Measurements from ENCODE around the gene TECTB.

TECTB gene

DNA sequence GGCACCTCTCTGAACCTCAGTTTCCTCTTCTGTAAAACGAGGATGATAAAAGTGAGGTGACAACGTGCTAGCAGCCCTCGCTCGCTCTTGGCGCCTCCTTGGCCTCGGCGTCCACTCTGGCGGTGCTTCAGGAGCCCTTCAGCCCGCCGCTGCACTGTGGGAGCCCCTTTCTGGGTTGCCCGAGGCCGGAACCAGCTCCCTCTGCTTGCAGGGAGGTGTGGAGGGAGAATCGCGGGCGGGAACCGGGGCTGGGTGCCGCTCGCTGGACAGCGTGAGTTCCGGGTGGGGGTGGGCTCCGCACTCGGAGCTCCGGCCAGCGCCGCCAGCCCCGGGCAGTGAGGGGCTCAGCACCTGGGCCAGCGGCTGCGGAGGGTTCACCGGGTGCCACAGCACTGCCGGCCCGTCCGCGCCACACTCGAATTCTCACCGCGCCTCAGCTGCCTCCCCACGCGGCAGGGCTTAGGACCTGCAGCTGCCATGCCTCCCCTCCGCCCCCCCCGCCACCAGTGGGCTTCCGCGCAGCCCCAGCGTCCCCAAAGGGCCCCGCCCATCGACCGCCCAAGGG is 66.4 kb downstream of the TECTB start:
- no peak overlapping the region for H3K27ac ChIP-seq (ENCODE audit: low read depth, low read length)
- H3K4me3 ChIP-seq (ENCODE audit: low read length): no peak overlapping the region
- no peaks in the 10 kb centered on the region for H3K27me3 ChIP-seq (ENCODE audit: insufficient read depth, low read length)
- H3K4me1 ChIP-seq (ENCODE audit: insufficient read depth, low read length): no peaks in the 10 kb centered on the region
- no peaks in the 10 kb centered on the region for H3K9me3 ChIP-seq (ENCODE audit: insufficient read depth, low read depth, low read length)
- no peaks in the 10 kb centered on the region for H3K36me3 ChIP-seq (ENCODE audit: insufficient read depth, low read length)
- WGBS: 96% methylated on average over 46 of the region's 46 CpGs
- no peak overlapping the region for H3K9ac ChIP-seq (ENCODE audit: low read depth, low read length)

DNA sequence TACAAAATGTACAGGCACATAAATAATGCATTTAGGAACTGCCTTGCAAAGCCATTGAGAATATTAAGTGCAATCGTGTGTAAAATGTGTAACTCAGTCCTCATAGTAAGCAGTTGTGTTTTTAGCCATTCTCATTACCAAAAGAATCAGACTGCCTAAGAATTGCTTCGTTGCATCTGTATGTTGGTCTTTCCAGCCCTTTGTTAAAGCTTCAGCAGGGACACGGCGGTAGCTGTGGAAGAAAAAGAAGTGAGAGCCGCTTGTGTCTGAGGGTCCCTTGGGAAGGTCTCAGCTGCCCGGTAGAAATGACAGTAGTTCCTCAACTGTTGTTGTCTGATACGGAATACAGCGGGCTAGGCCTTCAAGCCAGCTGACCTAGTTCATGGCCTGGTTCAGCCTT is 67.9 kb downstream of the TECTB start:
- H3K4me1 ChIP-seq (ENCODE audit: insufficient read depth, low read length): no peaks in the 10 kb centered on the region
- no peak overlapping the region for H3K27ac ChIP-seq (ENCODE audit: low read depth, low read length)
- H3K27me3 ChIP-seq (ENCODE audit: insufficient read depth, low read length): no peaks in the 10 kb centered on the region
- H3K9ac ChIP-seq (ENCODE audit: low read depth, low read length): no peak overlapping the region
- H3K9me3 ChIP-seq (ENCODE audit: insufficient read depth, low read depth, low read length): no peaks in the 10 kb centered on the region
- H3K36me3 ChIP-seq (ENCODE audit: insufficient read depth, low read length): no peaks in the 10 kb centered on the region
- no peak overlapping the region for H3K4me3 ChIP-seq (ENCODE audit: low read length)
- WGBS: 87% methylated on average over 8 of the region's 8 CpGs

- H3K4me3 ChIP-seq (ENCODE audit: low read length): no peak overlapping the region
- no peaks in the 10 kb centered on the region for H3K36me3 ChIP-seq (ENCODE audit: insufficient read depth, low read length)
- no peak overlapping the region for H3K9ac ChIP-seq (ENCODE audit: low read depth, low read length)
- H3K27ac ChIP-seq (ENCODE audit: low read depth, low read length): no peak overlapping the region
- H3K27me3 ChIP-seq (ENCODE audit: insufficient read depth, low read length): no peaks in the 10 kb centered on the region
- H3K9me3 ChIP-seq (ENCODE audit: insufficient read depth, low read depth, low read length): no peaks in the 10 kb centered on the region
- WGBS: 96% methylated on average over 2 of the region's 3 CpGs
- no peaks in the 10 kb centered on the region for H3K4me1 ChIP-seq (ENCODE audit: insufficient read depth, low read length)
These were observed 68.8 kb downstream of the TECTB start for GRCh38 chr10:112352044-112352443.

DNA sequence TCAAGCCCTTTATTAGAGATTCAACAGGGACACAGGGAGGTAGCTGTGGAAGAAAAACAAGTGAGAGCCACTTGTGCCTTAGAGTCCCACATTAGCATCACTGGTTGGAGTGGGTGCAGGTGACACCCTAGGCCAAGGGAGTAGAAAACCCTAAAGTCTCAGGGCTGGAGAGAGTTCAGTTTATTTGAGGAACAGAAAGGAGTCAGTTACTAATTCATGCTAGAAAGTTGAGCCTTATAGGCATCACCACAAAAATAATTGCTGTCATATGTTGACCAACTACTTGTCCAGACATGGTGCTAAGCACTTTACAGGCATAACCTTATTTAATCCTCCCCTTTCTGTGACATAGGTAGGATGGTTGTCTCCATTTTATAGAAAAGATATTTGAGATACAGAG is 69.8 kb downstream of the TECTB start:
- H3K4me3 ChIP-seq (ENCODE audit: low read length): no peak overlapping the region
- H3K9me3 ChIP-seq (ENCODE audit: insufficient read depth, low read depth, low read length): no peaks in the 10 kb centered on the region
- H3K27ac ChIP-seq (ENCODE audit: low read depth, low read length): no peak overlapping the region
- peaks cover 3% of the 10 kb centered on the region; the same call in 1 of the 2 replicates for H3K27me3 ChIP-seq (ENCODE audit: insufficient read depth, low read length)
- no peaks in the 10 kb centered on the region for H3K4me1 ChIP-seq (ENCODE audit: insufficient read depth, low read length)
- no peak overlapping the region for H3K9ac ChIP-seq (ENCODE audit: low read depth, low read length)
- H3K36me3 ChIP-seq (ENCODE audit: insufficient read depth, low read length): no peaks in the 10 kb centered on the region

Data from HUES64 (cell line).